ENCODE measurements around the gene SLC6A3. TPM values are rescaled to one million over a fixed set of nuclear protein-coding genes. Genes with fewer than 3 reads are reported as not detected.

Gene SLC6A3
- total and polyA plus RNA-seq, 2 donors (not counting 3 experiments of a cell fraction or from before 2014, with no cell fraction given): not detected

DNA sequence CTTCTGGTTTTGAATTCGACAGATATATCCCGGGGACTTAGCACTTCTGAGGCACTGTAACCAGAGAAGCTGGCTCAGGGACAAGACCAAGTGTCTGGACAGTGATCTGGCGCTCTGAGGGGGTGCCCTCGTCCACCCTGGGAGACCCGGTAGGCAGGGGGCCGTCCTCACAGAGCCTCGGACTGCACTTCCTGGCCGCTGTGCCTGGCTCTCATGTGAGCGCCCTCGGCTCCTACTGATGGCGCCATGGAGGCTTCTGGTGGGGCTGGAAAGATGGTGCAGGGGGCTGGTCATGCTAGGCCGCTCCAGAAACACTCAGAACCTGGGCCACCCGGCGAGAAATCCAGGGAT lies 18.8 kb upstream of the SLC6A3 start:
- Histone ChIP-seq H3K27me3 (ENCODE audit: control insufficient read depth in 2 of 2, insufficient read depth in 2 of 2, low read length in 2 of 2) (no peaks in the 10 kb centered on the region), H2AFZ (ENCODE audit: low read depth, low read length) (no peak overlapping the region), H3K9me1 (replicated peaks; ENCODE audit: control insufficient read depth, extremely low read depth, insufficient read depth, low read length) (no peaks in the 10 kb centered on the region), H3K4me1 (ENCODE audit: control insufficient read depth, extremely low read depth, insufficient read depth, low read length) (no peaks in the 10 kb centered on the region), H3K4me2 (ENCODE audit: insufficient read depth, low read length) (no peak overlapping the region), H3K36me3 (ENCODE audit: control insufficient read depth in 2 of 2, extremely low read depth in 1 of 2, insufficient read depth in 2 of 2, low read length in 2 of 2) (peaks cover 2 to 10% of the 10 kb centered on the region in 2 experiments), H3K4me3 (replicated peaks in 1 of 3; ENCODE audit: insufficient read depth in 1 of 3, low read depth in 1 of 3, low read length in 3 of 3) (no peak overlapping the region), H4K20me1 (replicated peaks; ENCODE audit: control insufficient read depth, extremely low read depth, insufficient read depth, low read length) (no peaks in the 10 kb centered on the region), H3K9ac (replicated peaks; ENCODE audit: extremely low read depth, insufficient read depth, low read length) (no peak overlapping the region), H3K27ac (ENCODE audit: insufficient read depth, low read depth, low read length) (no peak overlapping the region), H3K9me3 (replicated peaks; ENCODE audit: control insufficient read depth, insufficient read depth, low read length) (no peaks in the 10 kb centered on the region), H3K79me2 (ENCODE audit: control insufficient read depth, insufficient read depth, low read length) (no peaks in the 10 kb centered on the region)
- FAIRE-seq (no peak), DNase-seq (ENCODE audit: low read depth, low spot score) (no peak)
- no TSS peak for BruUV-seq (replicated peaks)
- CTCF ChIA-PET: no interaction called here
- TF ChIP-seq EZH2 (IDR thresholded peaks at IDR 0.05; ENCODE audit: borderline replicate concordance, low read depth, low read length, severe bottlenecking) (no peak), POLR2AphosphoS5 (IDR thresholded peaks at IDR 0.05; ENCODE audit: insufficient read depth, low read depth, low read length) (no peak), JUN (IDR thresholded peaks at IDR 0.05; ENCODE audit: borderline replicate concordance, insufficient read depth, insufficient read length, low read depth) (no peak), GATA2 (IDR thresholded peaks at IDR 0.05; ENCODE audit: insufficient read depth, insufficient read length, low read depth, low read length) (no peak), POLR2A (IDR thresholded peaks at IDR 0.05; ENCODE audit: low read depth, low read length) (no peak)
- TF ChIP-seq, protein P1, sequence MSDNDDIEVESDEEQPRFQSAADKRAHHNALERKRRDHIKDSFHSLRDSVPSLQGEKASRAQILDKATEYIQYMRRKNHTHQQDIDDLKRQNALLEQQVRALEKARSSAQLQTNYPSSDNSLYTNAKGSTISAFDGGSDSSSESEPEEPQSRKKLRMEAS (IDR thresholded peaks at IDR 0.05; ENCODE audit: insufficient read depth, insufficient read length): no peak
- POLR2A ChIA-PET: no interaction called here
- intact Hi-C loops (cut with micrococcal nuclease) (no loop called here), dilution Hi-C loops (cut with MboI; ENCODE audit: extremely low pct_ligation_motif_present, low sequenced_read_pairs) (no loop called here)

DNA sequence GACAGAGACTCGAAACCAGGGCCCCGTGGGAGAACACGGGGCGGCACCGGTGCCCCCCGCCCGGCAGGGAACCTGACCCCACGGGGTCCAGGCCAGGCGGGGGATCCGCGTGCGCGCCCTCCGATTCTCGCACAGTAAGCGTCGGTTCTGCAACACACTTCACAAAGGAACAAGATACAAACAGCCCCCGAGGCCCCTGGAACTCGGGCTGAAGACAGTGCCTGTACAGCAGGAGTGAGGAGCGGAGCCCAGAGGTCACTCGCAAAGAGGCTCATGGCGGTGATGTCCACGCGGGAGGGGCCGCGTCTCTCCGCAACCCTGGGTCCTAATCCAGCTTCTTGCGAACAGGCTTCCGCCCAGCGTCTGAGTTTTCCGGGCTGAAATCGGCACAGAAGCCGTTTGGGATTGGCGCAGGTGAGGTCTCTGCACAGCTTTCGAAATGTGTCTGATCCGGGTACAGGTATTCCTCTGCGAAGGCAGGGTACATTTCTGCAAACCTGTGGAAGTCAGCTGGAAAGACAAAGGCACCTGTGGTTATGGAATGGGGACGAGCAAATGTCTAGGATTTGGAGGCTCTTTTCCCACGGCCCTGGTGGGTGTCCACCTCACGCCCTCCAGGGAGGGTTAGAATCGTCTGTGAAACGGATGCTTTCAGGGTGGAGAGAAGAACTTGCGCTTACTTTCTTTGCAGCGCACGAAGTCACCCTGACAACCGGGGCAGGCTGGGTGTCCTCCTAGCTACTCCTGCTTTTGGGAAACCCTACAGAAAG lies 18.3 kb upstream of the SLC6A3 start:
- no peaks in the 10 kb centered on the region for H3K79me2 ChIP-seq (ENCODE audit: control insufficient read depth, insufficient read depth, low read length)
- dilution Hi-C loops (cut with MboI; ENCODE audit: extremely low pct_ligation_motif_present, low sequenced_read_pairs): no loop called here
- intact Hi-C loops (cut with micrococcal nuclease): no loop called here
- H3K27ac ChIP-seq (ENCODE audit: insufficient read depth, low read depth, low read length): no peak overlapping the region
- FAIRE-seq: no peak
- no peak overlapping the region for H3K4me3 ChIP-seq (replicated peaks in 1 of 3; ENCODE audit: insufficient read depth in 1 of 3, low read depth in 1 of 3, low read length in 3 of 3)
- no peak for DNase-seq (ENCODE audit: low read depth, low spot score)
- no peaks in the 10 kb centered on the region for H3K27me3 ChIP-seq (ENCODE audit: control insufficient read depth in 2 of 2, insufficient read depth in 2 of 2, low read length in 2 of 2)
- H3K9me1 ChIP-seq (replicated peaks; ENCODE audit: control insufficient read depth, extremely low read depth, insufficient read depth, low read length): no peaks in the 10 kb centered on the region
- ChIA-PET CTCF (no interaction called here), POLR2A (no interaction called here)
- H3K36me3 ChIP-seq (ENCODE audit: control insufficient read depth in 2 of 2, extremely low read depth in 1 of 2, insufficient read depth in 2 of 2, low read length in 2 of 2): peaks cover 0 to 10% of the 10 kb centered on the region in 2 experiments
- no peak overlapping the region for H3K4me2 ChIP-seq (ENCODE audit: insufficient read depth, low read length)
- H3K9me3 ChIP-seq (replicated peaks; ENCODE audit: control insufficient read depth, insufficient read depth, low read length): no peaks in the 10 kb centered on the region
- no TSS peak for BruUV-seq (replicated peaks)
- H3K9ac ChIP-seq (replicated peaks; ENCODE audit: extremely low read depth, insufficient read depth, low read length): no peak overlapping the region
- H3K4me1 ChIP-seq (ENCODE audit: control insufficient read depth, extremely low read depth, insufficient read depth, low read length): no peaks in the 10 kb centered on the region
- no peak overlapping the region for H2AFZ ChIP-seq (ENCODE audit: low read depth, low read length)
- TF ChIP-seq, protein P1 (IDR thresholded peaks at IDR 0.05; ENCODE audit: insufficient read depth, insufficient read length): no peak
- no peak for TF ChIP-seq MYC (IDR thresholded peaks at IDR 0.05; ENCODE audit: low read depth, low read length)
- no peak for TF ChIP-seq POLR2A (IDR thresholded peaks at IDR 0.05; ENCODE audit: low read depth, low read length)
- no peak for TF ChIP-seq JUN (IDR thresholded peaks at IDR 0.05; ENCODE audit: borderline replicate concordance, insufficient read depth, insufficient read length, low read depth)
- TF ChIP-seq, protein P2, sequence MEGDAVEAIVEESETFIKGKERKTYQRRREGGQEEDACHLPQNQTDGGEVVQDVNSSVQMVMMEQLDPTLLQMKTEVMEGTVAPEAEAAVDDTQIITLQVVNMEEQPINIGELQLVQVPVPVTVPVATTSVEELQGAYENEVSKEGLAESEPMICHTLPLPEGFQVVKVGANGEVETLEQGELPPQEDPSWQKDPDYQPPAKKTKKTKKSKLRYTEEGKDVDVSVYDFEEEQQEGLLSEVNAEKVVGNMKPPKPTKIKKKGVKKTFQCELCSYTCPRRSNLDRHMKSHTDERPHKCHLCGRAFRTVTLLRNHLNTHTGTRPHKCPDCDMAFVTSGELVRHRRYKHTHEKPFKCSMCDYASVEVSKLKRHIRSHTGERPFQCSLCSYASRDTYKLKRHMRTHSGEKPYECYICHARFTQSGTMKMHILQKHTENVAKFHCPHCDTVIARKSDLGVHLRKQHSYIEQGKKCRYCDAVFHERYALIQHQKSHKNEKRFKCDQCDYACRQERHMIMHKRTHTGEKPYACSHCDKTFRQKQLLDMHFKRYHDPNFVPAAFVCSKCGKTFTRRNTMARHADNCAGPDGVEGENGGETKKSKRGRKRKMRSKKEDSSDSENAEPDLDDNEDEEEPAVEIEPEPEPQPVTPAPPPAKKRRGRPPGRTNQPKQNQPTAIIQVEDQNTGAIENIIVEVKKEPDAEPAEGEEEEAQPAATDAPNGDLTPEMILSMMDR (IDR thresholded peaks at IDR 0.05; ENCODE audit: extremely low read depth in 1 of 2, insufficient read depth in 1 of 2, low read depth in 1 of 2, low read length in 2 of 2): no peak
- no peak for TF ChIP-seq FOS (IDR thresholded peaks at IDR 0.05; ENCODE audit: borderline replicate concordance, insufficient read depth, low read length)
- TF ChIP-seq POLR2AphosphoS5 (IDR thresholded peaks at IDR 0.05; ENCODE audit: insufficient read depth, low read depth, low read length): no peak
- TF ChIP-seq GATA2 (IDR thresholded peaks at IDR 0.05; ENCODE audit: insufficient read depth, insufficient read length, low read depth, low read length): no peak
- TF ChIP-seq EZH2 (IDR thresholded peaks at IDR 0.05; ENCODE audit: borderline replicate concordance, low read depth, low read length, severe bottlenecking): no peak
- no peaks in the 10 kb centered on the region for H4K20me1 ChIP-seq (replicated peaks; ENCODE audit: control insufficient read depth, extremely low read depth, insufficient read depth, low read length)
